Stimulated activated CD8-positive, alpha-beta memory T cell treated with anti-CD3 and anti-CD28 coated beads, Interleukin-15, amount 100 ng/mL, for 1 hour (primary cell): ENCODE results near the gene NDFIP2.
A peak's percentile ranks its signal among the peaks of the same experiment; 100 is the strongest.

ENCODE experiments used
- DNase-seq: peaks from one replicate; pipeline ENCODE4 v3.0.0-alpha.2; 2020; ENCODE audit warnings: low read depth

NDFIP2 gene, protein sequence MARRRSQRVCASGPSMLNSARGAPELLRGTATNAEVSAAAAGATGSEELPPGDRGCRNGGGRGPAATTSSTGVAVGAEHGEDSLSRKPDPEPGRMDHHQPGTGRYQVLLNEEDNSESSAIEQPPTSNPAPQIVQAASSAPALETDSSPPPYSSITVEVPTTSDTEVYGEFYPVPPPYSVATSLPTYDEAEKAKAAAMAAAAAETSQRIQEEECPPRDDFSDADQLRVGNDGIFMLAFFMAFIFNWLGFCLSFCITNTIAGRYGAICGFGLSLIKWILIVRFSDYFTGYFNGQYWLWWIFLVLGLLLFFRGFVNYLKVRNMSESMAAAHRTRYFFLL

DNA sequence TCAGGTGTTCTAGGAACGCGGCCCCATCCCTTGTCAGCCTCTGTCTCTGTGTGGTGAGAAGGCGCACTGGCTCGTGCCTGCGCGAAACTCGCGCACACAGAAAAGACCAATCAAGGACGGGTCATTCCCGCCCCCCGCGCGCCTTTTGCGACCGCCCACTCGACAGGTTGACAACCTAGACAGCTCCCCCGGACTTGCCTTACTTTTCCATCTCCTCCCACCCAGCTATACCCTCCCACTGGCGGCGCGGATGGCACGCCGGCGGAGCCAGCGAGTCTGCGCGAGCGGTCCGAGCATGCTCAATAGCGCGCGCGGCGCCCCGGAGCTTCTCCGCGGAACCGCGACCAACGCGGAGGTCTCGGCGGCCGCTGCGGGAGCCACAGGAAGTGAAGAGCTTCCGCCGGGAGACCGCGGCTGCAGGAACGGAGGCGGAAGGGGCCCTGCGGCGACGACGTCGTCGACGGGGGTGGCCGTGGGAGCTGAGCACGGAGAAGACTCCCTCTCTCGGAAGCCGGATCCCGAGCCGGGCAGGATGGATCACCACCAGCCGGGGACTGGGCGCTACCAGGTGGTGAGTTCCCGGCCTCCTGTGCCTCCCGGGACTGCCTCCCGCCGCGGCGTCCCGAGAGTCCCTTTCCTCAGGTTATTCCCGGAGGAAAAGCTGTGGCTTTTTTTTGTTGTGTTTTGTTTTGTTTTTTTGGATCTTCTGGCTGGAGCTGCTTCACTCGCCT, at the start of gene NDFIP2:
NDFIP2 (plus strand) TSS at position 202 of the 731 bp plus-strand sequence; CDS start at position 251, 49 bp downstream.
- peak; percentile 70 for DNase-seq

DNA sequence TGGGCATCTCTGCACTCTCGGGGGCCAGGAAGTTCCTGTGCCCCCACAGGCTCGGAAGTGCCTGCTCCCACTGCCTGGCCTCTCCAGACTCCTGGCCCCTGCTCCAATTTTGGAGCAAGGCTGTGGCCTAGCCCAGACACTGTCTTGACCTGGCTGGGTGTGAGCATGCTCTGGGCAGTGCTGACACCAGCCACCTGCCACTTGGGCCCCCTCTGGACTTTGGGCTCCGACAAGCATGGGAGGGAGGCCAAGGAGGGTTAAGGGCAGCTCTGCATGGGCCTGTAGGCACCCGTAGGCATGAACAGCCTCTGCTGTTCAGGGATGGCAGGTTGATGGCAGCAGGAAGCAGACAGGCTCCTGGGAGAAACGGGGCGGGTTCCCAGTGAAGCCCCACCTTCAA, 48.9 kb upstream of the NDFIP2 start:
- no peak for DNase-seq

DNA sequence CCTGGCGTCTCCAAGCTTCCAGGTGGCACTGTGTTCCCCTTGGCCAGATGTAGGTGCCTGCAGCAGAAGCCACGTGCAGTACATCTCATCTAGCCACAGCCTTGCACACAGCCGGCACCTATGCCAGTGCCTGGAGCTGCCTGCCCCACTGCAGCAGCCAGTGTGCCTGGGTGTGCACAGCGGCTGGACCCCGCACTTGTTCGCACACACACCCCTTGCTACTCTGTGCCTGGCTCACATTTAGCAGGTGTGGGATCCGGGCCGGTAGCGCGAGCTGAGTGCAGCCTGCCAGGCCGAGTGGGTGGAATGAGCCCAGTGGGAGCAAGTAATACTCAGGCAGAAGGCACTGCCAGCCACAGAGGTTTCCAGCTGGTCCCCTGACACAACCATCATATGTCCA, 48.0 kb upstream of the NDFIP2 start:
- no peak for DNase-seq

DNA sequence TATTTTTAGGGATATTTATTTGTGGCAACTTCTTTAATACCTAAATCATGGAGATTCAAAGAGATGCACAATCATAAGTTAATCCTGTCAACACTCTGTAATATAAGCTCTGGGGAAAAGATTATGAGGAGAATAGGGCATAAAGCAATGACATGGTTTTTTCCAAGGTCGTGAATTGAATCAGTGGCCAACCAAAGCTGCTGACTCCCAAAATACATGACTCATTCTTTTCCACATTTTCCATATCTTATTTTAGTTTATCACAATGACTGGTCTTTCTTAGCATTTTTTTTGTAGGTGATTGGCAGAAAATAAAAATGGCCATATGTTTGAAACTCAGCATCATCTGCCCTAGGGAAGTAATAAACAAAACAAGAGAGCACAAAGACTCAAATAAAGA, 46.4 kb upstream of the NDFIP2 start:
- no peak for DNase-seq

DNA sequence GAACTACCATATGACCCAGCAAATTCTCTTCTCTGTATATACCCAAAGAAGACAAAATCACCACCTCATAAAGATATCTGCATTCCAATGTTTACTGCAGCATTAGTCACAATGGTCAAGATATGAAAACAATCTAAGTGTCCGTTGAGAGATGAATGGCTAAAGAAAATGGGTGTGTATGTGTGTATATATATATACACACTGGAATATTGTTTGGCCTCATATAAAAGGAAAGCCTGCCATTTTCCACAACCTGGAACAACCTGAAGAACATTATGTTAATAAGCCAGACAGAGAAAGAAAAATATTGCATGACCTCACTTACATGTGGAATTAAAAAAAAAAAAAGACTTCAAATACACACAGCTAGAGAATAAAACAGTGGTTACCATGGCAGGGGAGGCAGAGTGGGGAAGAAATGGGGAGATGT, 45.4 kb upstream of the NDFIP2 start:
- no peak for DNase-seq

DNA sequence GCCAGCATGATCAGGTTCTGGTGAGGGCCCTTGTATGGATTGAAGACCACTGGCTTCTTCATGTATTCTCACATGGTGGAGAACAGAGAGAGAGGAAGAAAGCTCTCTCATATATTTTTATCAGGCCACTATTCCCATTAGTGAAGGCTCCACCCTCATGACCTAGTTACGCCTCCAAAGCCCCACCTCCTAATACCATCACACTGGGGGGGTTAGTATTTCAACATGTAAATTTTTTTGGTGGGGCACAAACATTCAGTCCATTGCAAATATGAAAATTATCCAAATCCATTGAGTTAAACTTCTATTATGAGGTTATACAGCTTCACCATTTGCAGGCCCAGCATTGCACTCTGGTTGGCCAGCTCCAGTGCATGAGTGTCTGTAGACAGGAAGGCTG, 41.7 kb upstream of the NDFIP2 start:
- DNase-seq: no peak

DNA sequence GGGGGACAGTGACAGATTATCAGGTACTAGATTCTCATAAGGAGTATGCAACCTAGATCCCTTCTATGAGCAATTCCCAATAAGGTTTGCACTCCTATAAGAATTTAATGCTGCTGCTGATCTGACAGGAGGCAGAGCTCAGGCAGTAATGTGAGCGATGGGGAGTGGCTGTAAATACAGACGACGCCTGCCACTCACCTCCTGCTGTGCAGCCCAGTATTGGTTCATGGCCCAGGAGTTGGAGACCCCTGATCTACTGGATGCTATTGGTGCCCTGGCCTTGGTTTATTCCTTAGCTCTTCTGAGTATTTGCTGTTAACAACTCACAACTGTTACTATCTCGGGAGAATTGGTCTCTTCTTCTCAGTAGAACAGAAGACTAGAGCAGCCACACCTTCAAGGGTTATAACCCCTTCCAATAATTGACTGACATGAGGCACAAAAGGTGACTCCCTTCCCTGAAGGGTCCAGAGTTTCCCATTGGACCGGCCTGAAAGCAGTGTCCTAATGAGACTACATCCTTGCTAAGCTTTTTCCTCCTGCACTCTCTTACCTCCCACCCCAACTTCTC, 39.9 kb upstream of the NDFIP2 start:
- no peak for DNase-seq

DNA sequence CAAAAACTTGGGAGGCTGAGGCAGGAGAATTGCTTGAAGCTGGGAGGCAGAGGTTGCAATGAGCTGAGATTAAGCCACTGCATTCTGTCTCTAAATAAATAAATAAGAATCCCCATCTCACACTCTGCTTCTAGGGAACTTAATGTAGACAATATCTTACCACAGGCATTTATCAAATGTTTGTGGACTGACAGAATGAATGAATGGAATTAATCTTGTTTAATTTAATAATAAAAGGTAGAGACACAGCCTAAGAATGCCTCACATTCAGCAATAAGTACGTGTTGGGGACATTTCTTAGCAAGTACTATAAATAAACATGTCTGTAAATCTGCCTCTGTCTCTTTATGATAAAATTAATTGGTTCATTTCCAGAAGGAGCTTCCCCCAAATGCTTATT, 38.7 kb upstream of the NDFIP2 start:
- DNase-seq: no peak

DNA sequence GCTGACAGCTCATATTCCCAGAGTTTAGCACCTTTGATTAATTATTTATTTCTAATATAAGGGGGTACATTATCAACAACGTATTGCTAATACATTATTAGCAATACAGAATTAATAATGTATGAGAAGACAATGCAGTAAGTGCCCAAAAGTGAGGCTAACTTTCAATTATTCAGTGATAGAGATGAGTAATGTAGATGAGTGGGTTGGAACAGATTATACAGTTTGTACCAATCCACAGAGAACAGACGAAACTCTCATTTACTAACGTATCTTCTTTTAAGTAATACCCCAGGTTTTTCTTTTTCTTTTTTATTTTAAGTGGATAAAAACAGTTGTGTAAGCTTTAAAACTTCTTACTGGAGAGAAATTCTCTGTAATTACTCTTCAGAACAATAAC, 38.2 kb upstream of the NDFIP2 start:
- no peak for DNase-seq

DNA sequence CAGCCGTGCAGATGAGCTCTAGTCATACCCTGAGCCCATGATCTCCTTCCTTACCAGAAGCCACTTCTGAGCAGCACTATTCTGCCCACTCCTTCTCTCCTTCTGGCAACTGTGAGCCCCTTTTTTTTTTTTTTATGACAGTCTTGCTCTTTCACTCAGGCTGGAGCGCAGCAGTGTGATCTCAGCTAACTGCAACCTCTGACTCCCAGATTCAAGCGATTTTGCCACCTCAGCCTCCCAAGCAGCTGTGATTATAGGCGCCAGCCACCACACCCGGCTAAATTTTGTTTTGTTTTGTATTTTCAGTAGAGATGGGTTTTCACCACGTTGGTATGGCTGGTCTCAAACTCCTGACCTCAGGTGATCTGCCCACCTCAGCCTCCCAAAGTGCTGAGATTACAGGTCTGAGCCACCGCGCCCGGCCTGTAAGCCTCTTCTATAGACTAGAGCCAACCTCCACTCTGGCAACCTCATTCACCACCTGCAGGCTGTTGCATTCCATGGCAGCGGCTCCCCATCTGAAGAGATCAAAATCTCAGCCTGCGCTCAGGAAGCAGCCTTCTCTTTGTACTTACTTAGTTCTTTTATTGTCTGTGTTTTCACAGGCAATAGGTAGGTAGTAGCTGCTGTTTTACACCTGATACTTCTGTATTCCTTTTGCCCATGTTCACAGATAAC, 34.8 kb upstream of the NDFIP2 start:
- DNase-seq: no peak

DNA sequence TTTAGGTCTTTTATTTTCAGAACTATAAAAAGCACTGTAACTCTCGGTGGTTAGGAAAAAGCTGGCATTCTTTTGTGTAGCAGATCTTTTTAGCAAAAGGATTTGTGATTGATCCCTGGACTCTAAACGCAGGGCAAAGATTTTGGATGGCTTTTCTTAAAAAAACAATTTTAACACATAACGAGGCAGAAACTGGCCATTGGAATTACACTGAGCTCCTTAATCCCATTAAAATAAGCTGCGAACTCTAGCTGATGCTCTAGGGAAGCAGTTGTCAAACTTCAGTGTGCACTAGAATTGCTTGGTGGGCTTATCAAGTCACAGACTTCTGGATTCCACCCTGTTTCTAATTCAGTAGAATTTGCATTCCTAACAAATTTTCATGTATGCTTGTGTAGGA, 33.8 kb upstream of the NDFIP2 start:
- DNase-seq: no peak

DNA sequence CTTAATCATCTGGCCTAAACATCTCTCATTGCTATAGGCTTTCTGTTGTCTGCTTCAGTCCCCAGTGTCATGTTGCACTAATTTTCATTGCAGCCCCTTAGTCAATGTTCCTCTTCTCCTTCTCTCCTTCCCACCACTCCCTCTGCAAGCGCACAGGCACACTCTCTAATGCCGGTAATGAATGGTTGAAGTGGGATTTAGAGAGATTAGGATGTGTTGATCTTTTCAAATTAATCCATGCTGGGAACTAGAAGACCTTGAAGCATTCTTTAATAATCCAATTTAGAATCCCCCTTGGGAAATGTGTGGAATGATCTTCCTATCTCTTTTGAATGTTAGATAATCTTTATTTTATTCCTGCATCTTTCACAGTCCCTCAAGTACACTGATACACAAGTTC, 33.2 kb upstream of the NDFIP2 start:
- no peak for DNase-seq

DNA sequence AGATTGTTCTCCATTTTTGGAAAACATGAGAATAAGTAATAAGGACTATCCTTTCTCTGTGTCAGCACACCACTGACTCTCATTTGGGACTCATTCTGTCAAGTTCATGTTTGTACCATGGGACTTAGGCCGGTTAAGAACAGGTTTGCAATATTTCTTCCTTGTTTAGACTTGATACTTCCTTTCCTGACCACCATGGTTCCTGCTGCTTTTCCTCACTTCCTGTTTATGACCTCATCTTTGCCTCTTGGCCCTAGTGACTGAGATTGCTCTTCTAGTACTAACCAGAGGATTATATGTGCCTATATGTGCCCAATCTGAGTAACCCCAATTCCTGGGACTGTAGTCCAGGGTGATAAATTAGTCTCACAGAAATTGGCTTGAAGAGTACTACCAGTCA, 32.5 kb upstream of the NDFIP2 start:
- DNase-seq: no peak

DNA sequence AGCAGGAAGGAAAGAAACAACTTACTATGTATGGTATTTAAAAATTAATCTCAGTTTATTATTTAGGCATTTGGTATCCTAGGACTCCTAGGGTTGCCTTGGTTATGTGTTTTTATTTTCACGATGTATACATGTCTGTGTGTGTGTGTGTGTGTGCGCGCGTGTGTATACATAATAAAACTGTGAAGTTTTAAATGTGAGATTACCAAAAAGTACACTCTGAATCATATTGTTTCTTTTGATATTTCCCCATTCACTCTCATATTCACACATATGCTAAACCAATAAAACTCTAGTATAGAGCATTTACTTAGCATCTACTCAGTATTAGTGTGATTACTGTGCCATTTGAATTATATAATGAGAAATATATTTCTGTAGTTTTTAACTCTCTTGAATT, 30.8 kb upstream of the NDFIP2 start:
- DNase-seq: no peak

DNA sequence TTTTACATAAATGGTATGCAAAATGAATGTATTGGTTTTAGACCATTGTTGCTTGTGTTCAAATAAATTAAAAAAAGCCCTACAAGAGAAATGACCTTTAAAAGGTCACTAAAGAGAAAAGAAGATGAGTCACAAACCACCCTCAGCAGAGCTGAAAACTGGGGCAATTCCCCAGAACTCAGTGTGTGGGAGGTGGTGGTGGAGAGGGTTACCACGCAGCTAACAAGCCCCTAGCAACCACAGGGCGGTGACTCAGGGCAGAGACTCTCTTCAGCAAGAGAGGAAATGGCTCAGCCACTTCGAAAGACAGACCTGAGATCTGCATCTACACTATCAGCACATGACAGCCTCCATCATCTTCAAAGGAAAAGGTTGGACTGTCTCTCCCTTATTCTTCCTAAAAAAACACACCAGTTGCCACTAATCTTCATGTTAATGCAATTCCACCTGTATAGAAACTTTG, 29.4 kb upstream of the NDFIP2 start:
- DNase-seq: peak; percentile 73

DNA sequence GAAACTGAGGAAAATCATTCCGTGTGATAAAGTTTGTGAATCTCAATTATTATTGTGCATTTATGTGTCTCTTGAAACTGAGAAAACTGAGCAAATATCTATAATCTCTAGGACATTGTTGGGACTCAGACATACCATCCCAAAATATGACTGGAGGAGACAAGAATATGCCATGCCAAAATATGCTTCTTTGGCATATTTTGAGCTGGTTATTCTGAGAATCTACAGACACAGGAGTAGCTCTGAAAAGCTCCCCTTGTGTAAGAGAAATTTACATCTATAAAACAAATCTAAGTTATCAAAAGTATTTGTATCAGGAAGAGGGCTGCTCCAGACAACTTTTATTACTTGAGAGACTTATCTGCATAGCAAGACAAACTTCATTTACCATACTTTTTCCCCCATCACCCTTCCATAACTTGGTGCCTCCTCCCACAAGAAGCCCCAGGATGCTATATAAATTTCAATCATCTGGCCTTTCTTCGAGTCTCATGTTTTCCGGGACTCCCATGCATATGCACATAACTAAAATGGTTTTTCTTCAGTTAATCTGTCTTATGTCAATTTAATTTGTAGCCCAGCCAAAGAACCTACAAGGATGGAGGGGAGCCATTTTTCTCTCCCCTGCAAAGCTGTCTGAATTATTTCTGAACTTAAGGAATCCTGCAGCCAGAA, 28.6 kb upstream of the NDFIP2 start:
- DNase-seq: no peak

DNA sequence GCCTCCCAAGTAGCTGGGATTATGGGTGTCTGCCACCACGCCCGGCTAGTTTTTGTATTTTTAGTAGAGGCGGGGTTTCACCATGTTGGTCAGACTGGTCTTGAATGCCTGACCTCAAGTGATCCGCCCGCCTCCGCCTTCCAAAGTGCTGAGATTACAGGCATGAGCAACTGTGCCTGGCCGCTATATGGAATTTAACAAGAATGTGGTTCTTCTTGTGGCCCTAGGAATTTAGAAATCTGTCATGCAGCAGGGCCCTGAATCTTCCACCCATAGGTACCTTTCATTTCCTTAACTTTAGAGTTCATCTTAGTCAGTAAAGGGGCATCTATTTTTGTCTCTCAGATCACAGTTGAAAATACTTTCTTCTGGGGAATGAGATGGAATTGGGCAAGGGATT, 25.6 kb upstream of the NDFIP2 start:
- no peak for DNase-seq

DNA sequence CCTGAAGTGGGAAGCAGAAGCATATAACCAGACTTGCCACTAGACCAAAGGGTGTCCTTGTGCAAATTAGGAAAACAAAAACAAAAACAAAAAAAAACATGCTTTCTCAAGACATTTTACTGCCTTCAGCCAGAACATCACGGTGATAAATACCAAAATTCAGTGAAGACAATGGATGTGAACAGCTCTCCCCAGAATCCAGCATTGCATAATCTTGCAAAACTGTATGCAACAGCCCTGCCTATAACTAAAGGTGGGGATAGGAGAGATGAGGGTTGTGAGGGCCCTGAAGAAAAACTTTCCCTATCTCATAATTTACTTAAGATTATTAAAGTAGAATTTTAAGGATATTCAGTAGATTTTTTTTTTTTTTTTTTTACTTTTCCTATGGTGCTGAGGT, 24.9 kb upstream of the NDFIP2 start:
- no peak for DNase-seq

DNA sequence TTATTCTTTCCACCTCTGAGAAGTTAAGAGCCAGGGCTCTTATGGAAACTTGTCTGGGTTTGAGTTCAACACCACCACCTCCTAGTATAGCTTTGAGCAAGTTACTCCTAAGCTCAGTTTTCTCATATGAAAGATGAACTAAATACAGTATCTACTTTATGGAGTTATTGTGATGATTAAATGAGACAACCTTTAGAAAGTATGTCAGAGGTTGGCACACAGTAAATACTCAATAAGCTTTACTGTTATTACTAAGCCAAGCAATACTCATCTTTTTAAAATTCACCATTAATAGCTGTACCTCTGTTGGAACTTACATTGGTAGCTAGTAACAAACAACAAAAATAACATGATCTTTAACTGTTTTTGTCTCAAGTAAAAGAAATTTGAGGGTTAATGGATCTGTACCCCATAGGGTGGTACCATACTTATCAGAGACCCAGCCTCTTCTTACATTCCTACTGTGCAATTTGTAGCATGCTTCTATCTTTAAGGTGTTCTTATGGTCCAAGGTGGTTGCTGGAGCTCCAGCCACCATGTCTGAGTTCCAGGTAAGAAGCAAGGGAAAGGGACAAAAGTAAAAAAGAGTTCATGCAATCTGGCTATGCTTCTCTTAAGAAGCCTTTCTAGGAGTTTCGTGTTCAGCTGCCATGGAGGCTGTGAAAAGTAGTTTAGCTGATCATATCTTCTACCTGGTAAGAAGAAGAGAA, 24.1 kb upstream of the NDFIP2 start:
- no peak for DNase-seq

DNA sequence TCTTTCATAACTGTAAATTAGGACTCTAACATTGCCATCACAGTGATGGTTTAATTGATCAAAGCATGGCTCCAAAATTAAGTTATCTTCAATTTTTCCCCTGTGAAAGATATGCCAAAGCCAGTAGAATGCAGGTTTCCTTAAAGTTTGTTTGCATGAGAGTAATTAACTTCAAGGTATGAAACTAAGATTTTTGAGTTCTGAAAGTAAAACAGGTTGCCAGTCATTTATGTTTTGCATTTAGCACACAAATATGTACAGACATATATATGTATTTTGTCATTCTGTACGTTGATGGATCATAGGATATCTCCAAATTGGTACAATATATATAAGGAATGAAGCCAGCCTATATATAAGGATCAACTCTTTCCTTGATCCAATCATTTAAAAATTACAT, 23.6 kb upstream of the NDFIP2 start:
- no peak for DNase-seq

DNA sequence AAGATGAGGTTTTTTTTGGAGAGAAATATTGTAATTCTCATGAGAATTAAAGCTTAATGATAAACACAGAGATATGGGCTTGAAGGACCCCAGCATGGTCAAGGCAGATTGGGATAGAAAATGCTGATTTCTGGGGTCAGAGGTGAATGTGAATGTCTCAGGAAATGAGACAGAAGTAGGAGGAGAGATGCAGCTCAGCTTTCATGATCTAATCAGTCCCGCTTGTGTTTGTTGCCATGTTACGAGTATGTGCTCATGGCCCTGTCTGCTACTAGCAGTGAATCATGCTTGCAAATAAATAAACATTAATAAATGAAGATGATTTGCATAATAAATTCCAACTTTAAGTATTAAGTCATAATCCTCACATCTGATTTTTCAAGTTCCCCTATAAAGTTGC, 23.0 kb upstream of the NDFIP2 start:
- DNase-seq: no peak

DNA sequence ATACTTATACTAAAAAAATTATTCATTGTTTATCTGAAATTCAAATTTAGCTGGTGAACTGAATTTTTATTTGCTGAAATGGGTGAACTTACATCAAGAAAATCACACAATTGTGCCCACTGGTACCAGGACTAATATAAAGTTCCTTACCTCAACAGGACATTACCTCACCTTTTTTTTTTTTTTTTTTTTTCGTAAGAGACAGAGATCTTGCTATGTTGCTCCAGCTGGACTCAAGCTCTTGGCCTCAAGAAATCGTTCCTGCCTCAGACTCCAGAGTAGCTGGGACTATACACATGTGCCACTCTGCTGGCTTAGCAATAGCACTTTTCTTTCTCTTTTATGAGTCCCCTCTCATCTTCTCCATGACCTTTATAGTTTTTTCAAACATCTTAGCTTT, 22.5 kb upstream of the NDFIP2 start:
- no peak for DNase-seq
